ENCODE data around the gene DNAH9.

Gene DNAH9

GRCh38 chr17:11554542-11554941, 43.7 kb upstream of the DNAH9 start:
- Histone ChIP-seq H3K4me3 (ENCODE audit: low read depth, low read length) (no peak overlapping the region), H3K27ac (no peak overlapping the region), H3K27me3 (replicated peaks) (no peaks in the 10 kb centered on the region), H3K36me3 (replicated peaks) (no peaks in the 10 kb centered on the region)
- DNase-seq: no peak
- in situ Hi-C loops (cut with HindIII; ENCODE audit: low pct_ligation_motif_present, low sequenced_read_pairs): no loop called here
- no peak for TF ChIP-seq CTCF (IDR thresholded peaks at IDR 0.05; ENCODE audit: low read depth, low read length, missing control alignments)

- Histone ChIP-seq H3K27ac (no peak overlapping the region), H3K36me3 (replicated peaks) (no peaks in the 10 kb centered on the region)
- in situ Hi-C loops (cut with HindIII; ENCODE audit: low pct_ligation_motif_present, low sequenced_read_pairs): no loop called here
Measured at GRCh38 chr17:11555530-11555929, 42.7 kb upstream of the DNAH9 start.

GRCh38 chr17:11557727-11558452, 40.4 kb upstream of the DNAH9 start:
- no peak for TF ChIP-seq CTCF (IDR thresholded peaks at IDR 0.05; ENCODE audit: low read depth, low read length, missing control alignments)
- in situ Hi-C loops (cut with HindIII; ENCODE audit: low pct_ligation_motif_present, low sequenced_read_pairs): no loop called here
- Histone ChIP-seq H3K27ac (no peak overlapping the region), H3K4me3 (ENCODE audit: low read depth, low read length) (no peak overlapping the region), H3K27me3 (replicated peaks) (no peaks in the 10 kb centered on the region), H3K36me3 (replicated peaks) (no peaks in the 10 kb centered on the region)
- no peak for DNase-seq

More at GRCh38 chr17:11555530-11555929, 42.7 kb upstream of the DNAH9 start:
- no peak for TF ChIP-seq CTCF (IDR thresholded peaks at IDR 0.05; ENCODE audit: low read depth, low read length, missing control alignments)
- DNase-seq: no peak
- Histone ChIP-seq H3K4me3 (ENCODE audit: low read depth, low read length) (no peak overlapping the region), H3K27me3 (replicated peaks) (no peaks in the 10 kb centered on the region)

GRCh38 chr17:11558681-11559234, 39.5 kb upstream of the DNAH9 start:
- DNase-seq: no peak
- H3K36me3 ChIP-seq (replicated peaks): no peaks in the 10 kb centered on the region
- TF ChIP-seq CTCF (IDR thresholded peaks at IDR 0.05; ENCODE audit: low read depth, low read length, missing control alignments): no peak
- in situ Hi-C loops (cut with HindIII; ENCODE audit: low pct_ligation_motif_present, low sequenced_read_pairs): no loop called here
- H3K27me3 ChIP-seq (replicated peaks): no peaks in the 10 kb centered on the region
- H3K27ac ChIP-seq: no peak overlapping the region
- H3K4me3 ChIP-seq (ENCODE audit: low read depth, low read length): no peak overlapping the region

GRCh38 chr17:11559601-11560000, 38.7 kb upstream of the DNAH9 start:
- TF ChIP-seq CTCF (IDR thresholded peaks at IDR 0.05; ENCODE audit: low read depth, low read length, missing control alignments): no peak
- no peaks in the 10 kb centered on the region for H3K27me3 ChIP-seq (replicated peaks)
- no peak overlapping the region for H3K4me3 ChIP-seq (ENCODE audit: low read depth, low read length)
- no peaks in the 10 kb centered on the region for H3K36me3 ChIP-seq (replicated peaks)
- no peak for DNase-seq
- in situ Hi-C loops (cut with HindIII; ENCODE audit: low pct_ligation_motif_present, low sequenced_read_pairs): no loop called here
- H3K27ac ChIP-seq: no peak overlapping the region
